ENCODE results near the gene MCF2L2. TPM values are rescaled to one million over a fixed set of nuclear protein-coding genes. Genes with fewer than 3 reads are reported as not detected.

MCF2L2 gene
- total RNA-seq, 2 experiments from 2014 or later = 1.9 to 2.2 TPM

- H3K27me3 Mint-ChIP-seq = no peaks in the 10 kb centered on the region
Measured at GRCh38 chr3:183134844-183135243, 293.6 kb downstream of the MCF2L2 start.

GRCh38 chr3:183132409-183132808, 296.0 kb downstream of the MCF2L2 start:
- Mint-ChIP-seq H3K9me3 (peaks cover 14% of the 10 kb centered on the region), H3K36me3 (peaks cover 29% of the 10 kb centered on the region), H3K27me3 (no peaks in the 10 kb centered on the region), H3K27ac (no peak overlapping the region), H3K4me3 (no peak overlapping the region), H3K4me1 (no peaks in the 10 kb centered on the region)
- no peak for DNase-seq

More at GRCh38 chr3:183134844-183135243, 293.6 kb downstream of the MCF2L2 start:
- H3K36me3 Mint-ChIP-seq = peaks cover 24% of the 10 kb centered on the region
- DNase-seq = no peak
- H3K4me3 Mint-ChIP-seq = no peak overlapping the region
- H3K4me1 Mint-ChIP-seq = no peaks in the 10 kb centered on the region
- H3K9me3 Mint-ChIP-seq = peaks cover 3% of the 10 kb centered on the region
- no peak overlapping the region for H3K27ac Mint-ChIP-seq

- Mint-ChIP-seq H3K27ac (no peak overlapping the region), H3K36me3 (peaks cover 29% of the 10 kb centered on the region), H3K27me3 (no peaks in the 10 kb centered on the region), H3K4me3 (no peak overlapping the region), H3K4me1 (no peaks in the 10 kb centered on the region), H3K9me3 (peaks cover 14% of the 10 kb centered on the region)
- DNase-seq = no peak
Measured at GRCh38 chr3:183131735-183132134, 296.7 kb downstream of the MCF2L2 start.

GRCh38 chr3:183131186-183131725, 297.2 kb downstream of the MCF2L2 start:
- peaks cover 29% of the 10 kb centered on the region for H3K36me3 Mint-ChIP-seq

GRCh38 chr3:183129243-183129642, 299.2 kb downstream of the MCF2L2 start:
- Mint-ChIP-seq H3K4me3 (no peak overlapping the region), H3K27me3 (no peaks in the 10 kb centered on the region), H3K36me3 (peaks cover 29% of the 10 kb centered on the region), H3K27ac (no peak overlapping the region), H3K4me1 (no peaks in the 10 kb centered on the region), H3K9me3 (peaks cover 14% of the 10 kb centered on the region)
- DNase-seq = no peak

More at GRCh38 chr3:183131186-183131725, 297.2 kb downstream of the MCF2L2 start:
- Mint-ChIP-seq H3K9me3 (peaks cover 14% of the 10 kb centered on the region), H3K4me3 (no peak overlapping the region), H3K27me3 (no peaks in the 10 kb centered on the region), H3K4me1 (no peaks in the 10 kb centered on the region), H3K27ac (no peak overlapping the region)
- DNase-seq = no peak

- DNase-seq = no peak
- Mint-ChIP-seq H3K9me3 (peaks cover 14% of the 10 kb centered on the region), H3K36me3 (peaks cover 27% of the 10 kb centered on the region), H3K4me1 (peaks cover 2% of the 10 kb centered on the region), H3K27ac (no peak overlapping the region), H3K27me3 (no peaks in the 10 kb centered on the region), H3K4me3 (no peak overlapping the region)
Measured at GRCh38 chr3:183128709-183129108, 299.7 kb downstream of the MCF2L2 start.

Other genes starting within 250 kb of the MCF2L2 start
- 10 to 100 TPM; 11.3 to 13.3 TPM for gene B3GNT5, start 175.4 kb downstream of the MCF2L2 start, total RNA-seq
- gene KLHL6, start 127.1 kb upstream of the MCF2L2 start, total RNA-seq = 10 to 100 TPM; 26.6 to 26.8 TPM
- 1 to 10 TPM; 6.7 to 8.0 TPM for gene KLHL24, start 207.0 kb upstream of the MCF2L2 start, total RNA-seq

Measured in activated naive CD8-positive, alpha-beta T cell treated with anti-CD3 and anti-CD28 coated beads for 36 hours (primary cell).